OCI-LY7 (cell line): ENCODE data around the gene HS3ST4.

Experiments used
- EZH2phosphoT487 ChIP-seq: fragments of 200-600 bp; sonication (generic); IDR thresholded peaks from 2 replicates; pipeline ENCODE4 v1.6.1; 2018; ENCODE audit warnings: low read depth, borderline replicate concordance, mild to moderate bottlenecking, mixed run types, antibody characterized with exemption, low read length, moderate library complexity, mixed read lengths
- TF ChIP-seq, protein P1 (sequence below): fragments of 200-600 bp; sonication (generic); conservative IDR thresholded peaks from 2 replicates; pipeline ENCODE4 v1.5.1; 2014; ENCODE audit warnings: mild to moderate bottlenecking, antibody characterized with exemption, low read length, moderate library complexity, mixed read lengths

DNA sequence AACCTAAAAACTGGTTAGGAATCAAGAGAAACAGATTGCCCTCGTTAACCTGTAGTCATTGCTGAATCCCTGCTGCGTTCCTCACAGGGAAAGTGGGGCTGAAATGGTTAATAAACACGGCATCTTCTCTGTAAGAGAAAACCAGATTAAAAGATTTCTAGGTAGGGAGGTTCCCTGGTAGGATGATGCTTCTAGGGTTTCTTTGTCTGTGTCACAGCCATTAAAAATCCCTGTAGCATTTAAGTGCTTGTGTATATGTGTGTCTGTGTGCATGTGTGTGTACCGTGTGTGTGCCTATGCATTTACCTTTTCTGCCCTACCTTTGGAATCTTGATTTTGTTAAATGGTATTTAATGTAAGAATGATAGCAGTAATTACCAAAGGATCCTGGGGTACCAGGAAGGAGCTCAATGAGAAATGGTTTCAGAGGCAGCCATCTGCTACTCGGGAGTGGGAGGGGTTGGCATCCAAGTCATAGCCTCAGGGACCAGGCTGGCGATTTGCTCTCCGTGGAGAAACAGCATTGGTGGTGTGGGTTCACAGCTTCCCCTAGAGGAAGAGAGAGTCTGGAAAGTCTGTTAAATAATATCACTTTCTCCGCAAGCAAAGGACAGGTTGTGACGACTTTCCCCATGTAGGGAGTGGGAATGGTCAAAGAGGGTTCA is 177.1 kb downstream of the HS3ST4 start:
- no peak for TF ChIP-seq EZH2phosphoT487
- TF ChIP-seq, protein P1, sequence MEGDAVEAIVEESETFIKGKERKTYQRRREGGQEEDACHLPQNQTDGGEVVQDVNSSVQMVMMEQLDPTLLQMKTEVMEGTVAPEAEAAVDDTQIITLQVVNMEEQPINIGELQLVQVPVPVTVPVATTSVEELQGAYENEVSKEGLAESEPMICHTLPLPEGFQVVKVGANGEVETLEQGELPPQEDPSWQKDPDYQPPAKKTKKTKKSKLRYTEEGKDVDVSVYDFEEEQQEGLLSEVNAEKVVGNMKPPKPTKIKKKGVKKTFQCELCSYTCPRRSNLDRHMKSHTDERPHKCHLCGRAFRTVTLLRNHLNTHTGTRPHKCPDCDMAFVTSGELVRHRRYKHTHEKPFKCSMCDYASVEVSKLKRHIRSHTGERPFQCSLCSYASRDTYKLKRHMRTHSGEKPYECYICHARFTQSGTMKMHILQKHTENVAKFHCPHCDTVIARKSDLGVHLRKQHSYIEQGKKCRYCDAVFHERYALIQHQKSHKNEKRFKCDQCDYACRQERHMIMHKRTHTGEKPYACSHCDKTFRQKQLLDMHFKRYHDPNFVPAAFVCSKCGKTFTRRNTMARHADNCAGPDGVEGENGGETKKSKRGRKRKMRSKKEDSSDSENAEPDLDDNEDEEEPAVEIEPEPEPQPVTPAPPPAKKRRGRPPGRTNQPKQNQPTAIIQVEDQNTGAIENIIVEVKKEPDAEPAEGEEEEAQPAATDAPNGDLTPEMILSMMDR, result no peak
